A673 (cell line): ENCODE measurements around the gene GSG1L. TPM values are rescaled to one million over a fixed set of nuclear protein-coding genes. Genes with fewer than 3 reads are reported as not detected.

Source experiments
- BruUV-seq: library from RNA; stranded (reverse); fragments of 400-500 nt; replicated peaks from 2 replicates; lab custom pipeline; 2021; lab: Mats Ljungman, UMichigan
- CTCF ChIA-PET: fragments of 300-600 bp; sonication (Branson Sonifier 250); formaldehyde crosslinking; loops from one replicate; lab custom pipeline; 2022; ENCODE audit warnings: antibody characterized with exemption; lab: Charles Lee
- POLR2A ChIA-PET: fragments of 300-600 bp; sonication (Branson Sonifier 250); formaldehyde crosslinking; loops from one replicate; lab custom pipeline; 2022; ENCODE audit warnings: antibody characterized with exemption; ENCODE audit not compliant: low non-redundant PET; lab: Charles Lee
- DNase-seq: peaks from one replicate; pipeline ENCODE4 v3.0.0-alpha.2; 2015; ENCODE audit warnings: low spot score
- H3K27ac ChIP-seq: fragments of 200-600 bp; sonication (generic); 2 replicates; pipeline ENCODE4 v1.5.1; 2016; ENCODE audit warnings: mixed run types, low read depth, mild to moderate bottlenecking, mixed read lengths, antibody characterized with exemption, low read length; ENCODE audit not compliant: poor library complexity, severe bottlenecking
- H3K27me3 ChIP-seq: fragments of 200-600 bp; sonication (generic); replicated peaks from 2 replicates; pipeline ENCODE4 v1.6.1; 2017; ENCODE audit warnings: mixed run types, low read depth, mild to moderate bottlenecking, mixed read lengths, antibody characterized with exemption, low read length; ENCODE audit not compliant: insufficient read depth, poor library complexity
- H3K36me3 ChIP-seq: fragments of 200-600 bp; sonication (generic); 2 replicates; pipeline ENCODE4 v1.6.1; 2016; ENCODE audit warnings: mixed run types, mild to moderate bottlenecking, mixed read lengths, antibody characterized with exemption, low read length; ENCODE audit not compliant: insufficient read depth, poor library complexity, severe bottlenecking
- H3K4me1 ChIP-seq: fragments of 200-600 bp; sonication (generic); 2 replicates; pipeline ENCODE4 v1.6.1; 2017; ENCODE audit warnings: mixed run types, mild to moderate bottlenecking, mixed read lengths, antibody characterized with exemption, low read length; ENCODE audit not compliant: insufficient read depth, poor library complexity, severe bottlenecking
- H3K4me3 ChIP-seq: fragments of 200-600 bp; sonication (generic); 2 replicates; pipeline ENCODE4 v1.5.1; 2016; ENCODE audit warnings: low read depth, mixed run types, mild to moderate bottlenecking, mixed read lengths, low read length; ENCODE audit not compliant: poor library complexity, severe bottlenecking
- H3K9me3 ChIP-seq: fragments of 200-600 bp; sonication (generic); 2 replicates; pipeline ENCODE4 v1.6.1; 2016; ENCODE audit warnings: mixed run types, low read depth, mild to moderate bottlenecking, mixed read lengths, antibody characterized with exemption, low read length; ENCODE audit not compliant: poor library complexity, severe bottlenecking
- EZH2 ChIP-seq: fragments of 200-600 bp; sonication (generic); IDR thresholded peaks from 2 replicates; pipeline ENCODE4 v1.6.1; 2017; ENCODE audit warnings: borderline replicate concordance, low read depth, mild to moderate bottlenecking, mixed read lengths, antibody characterized with exemption, low read length; ENCODE audit not compliant: poor library complexity, severe bottlenecking
- intact Hi-C: fragments of 100-400 bp; cut with micrococcal nuclease; formaldehyde crosslinking; loops from one replicate; pipeline ENCODE4 v1.10.0; 2022; ENCODE audit not compliant: unreplicated experiment
- total RNA-seq: library from RNA; stranded (reverse); gene quantifications from 2 replicates; pipeline ENCODE4 v1.2.3, GENCODE V29; 2021
- TF ChIP-seq, protein P1 (sequence below): fragments of 300-800, 200-600 bp; sonication (generic); conservative IDR thresholded peaks from 2 replicates; pipeline ENCODE4 v1.5.1; 2017; ENCODE audit warnings: low read depth, mild to moderate bottlenecking, antibody characterized with exemption, low read length, moderate library complexity, mixed read lengths

GSG1L gene
- total RNA-seq, 1 experiment from 2014 or later: not detected

DNA sequence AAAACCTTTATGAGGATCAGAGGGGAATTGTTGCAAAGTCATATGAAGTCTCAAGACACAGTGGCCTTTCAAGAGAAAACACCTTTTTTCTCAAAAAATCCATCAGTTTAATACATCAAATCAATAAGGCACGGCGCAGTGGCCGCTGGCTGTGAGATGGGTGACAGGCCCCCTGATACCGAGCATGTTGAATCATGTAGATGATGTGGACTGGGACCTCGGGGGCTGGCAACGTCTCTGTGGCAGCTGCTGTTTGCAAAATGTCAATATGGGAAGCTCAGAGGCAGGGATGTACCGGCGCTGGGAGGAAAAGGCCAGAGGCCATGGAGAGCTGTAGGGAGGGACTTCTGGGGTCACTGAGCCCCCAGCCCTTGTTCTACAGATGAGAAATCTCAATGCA is 169.1 kb downstream of the GSG1L start:
- peaks cover 46% of the 10 kb centered on the region for H3K27me3 ChIP-seq
- TF ChIP-seq EZH2: no peak
- TF ChIP-seq, protein P1, sequence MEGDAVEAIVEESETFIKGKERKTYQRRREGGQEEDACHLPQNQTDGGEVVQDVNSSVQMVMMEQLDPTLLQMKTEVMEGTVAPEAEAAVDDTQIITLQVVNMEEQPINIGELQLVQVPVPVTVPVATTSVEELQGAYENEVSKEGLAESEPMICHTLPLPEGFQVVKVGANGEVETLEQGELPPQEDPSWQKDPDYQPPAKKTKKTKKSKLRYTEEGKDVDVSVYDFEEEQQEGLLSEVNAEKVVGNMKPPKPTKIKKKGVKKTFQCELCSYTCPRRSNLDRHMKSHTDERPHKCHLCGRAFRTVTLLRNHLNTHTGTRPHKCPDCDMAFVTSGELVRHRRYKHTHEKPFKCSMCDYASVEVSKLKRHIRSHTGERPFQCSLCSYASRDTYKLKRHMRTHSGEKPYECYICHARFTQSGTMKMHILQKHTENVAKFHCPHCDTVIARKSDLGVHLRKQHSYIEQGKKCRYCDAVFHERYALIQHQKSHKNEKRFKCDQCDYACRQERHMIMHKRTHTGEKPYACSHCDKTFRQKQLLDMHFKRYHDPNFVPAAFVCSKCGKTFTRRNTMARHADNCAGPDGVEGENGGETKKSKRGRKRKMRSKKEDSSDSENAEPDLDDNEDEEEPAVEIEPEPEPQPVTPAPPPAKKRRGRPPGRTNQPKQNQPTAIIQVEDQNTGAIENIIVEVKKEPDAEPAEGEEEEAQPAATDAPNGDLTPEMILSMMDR: no peak
- CTCF ChIA-PET: no interaction called here
- DNase-seq: no peak
- no peak overlapping the region for H3K4me3 ChIP-seq
- H3K36me3 ChIP-seq: no peaks in the 10 kb centered on the region
- H3K4me1 ChIP-seq: no peaks in the 10 kb centered on the region
- no TSS peak for BruUV-seq
- H3K9me3 ChIP-seq: no peaks in the 10 kb centered on the region
- POLR2A ChIA-PET: no interaction called here
- no peak overlapping the region for H3K27ac ChIP-seq
- intact Hi-C loops: no loop called here

DNA sequence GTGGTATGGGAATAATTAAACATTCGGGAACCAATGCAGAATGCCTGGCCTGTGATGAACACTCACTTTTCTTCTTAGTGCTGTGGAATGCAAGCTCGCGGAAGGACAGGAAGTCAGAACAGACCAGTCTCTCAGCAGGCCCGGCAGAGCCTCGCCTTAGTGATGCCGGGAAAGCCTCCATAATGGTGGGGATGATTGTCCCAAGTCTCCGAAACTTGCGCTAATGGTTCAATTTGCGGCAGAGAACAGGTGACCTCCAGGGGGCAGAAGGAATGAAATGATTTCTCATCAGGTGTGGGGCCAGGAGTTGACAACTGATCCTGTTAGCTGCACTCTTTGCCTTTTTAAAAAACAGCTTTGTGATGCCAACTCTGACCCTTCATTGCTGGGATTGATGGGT is 170.6 kb downstream of the GSG1L start:
- Histone ChIP-seq H3K27me3 (peaks cover 45% of the 10 kb centered on the region), H3K36me3 (no peaks in the 10 kb centered on the region), H3K4me1 (no peaks in the 10 kb centered on the region), H3K27ac (no peak overlapping the region), H3K4me3 (no peak overlapping the region), H3K9me3 (no peaks in the 10 kb centered on the region)
- ChIA-PET CTCF (no interaction called here), POLR2A (no interaction called here)
- TF ChIP-seq, protein P1: no peak
- no peak for TF ChIP-seq EZH2
- no TSS peak for BruUV-seq
- intact Hi-C loops: no loop called here
- DNase-seq: no peak

DNA sequence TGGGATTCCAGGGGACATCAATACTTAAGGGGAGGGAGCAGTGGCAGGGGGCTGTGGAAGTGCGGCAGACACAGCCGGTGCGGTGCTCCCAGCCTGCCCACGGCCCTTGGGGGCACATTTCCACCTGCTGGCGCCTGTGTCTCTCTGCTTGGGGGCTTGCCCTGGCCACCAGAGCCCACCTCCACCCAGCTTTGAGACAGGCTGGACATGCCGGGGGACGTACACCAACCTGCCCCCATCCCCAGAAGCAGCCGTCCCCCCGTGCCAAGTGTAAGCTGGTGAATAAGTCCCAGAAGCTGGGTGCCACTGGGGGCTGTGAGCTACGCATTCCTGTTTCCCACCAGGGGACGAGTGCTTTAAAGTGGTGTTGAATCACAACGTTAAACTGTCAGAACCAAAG is 172.6 kb downstream of the GSG1L start:
- no peak for TF ChIP-seq EZH2
- TF ChIP-seq, protein P1: no peak
- DNase-seq: no peak
- Histone ChIP-seq H3K4me3 (no peak overlapping the region), H3K9me3 (no peaks in the 10 kb centered on the region), H3K27ac (no peak overlapping the region), H3K36me3 (no peaks in the 10 kb centered on the region), H3K27me3 (peaks cover 60% of the 10 kb centered on the region), H3K4me1 (no peaks in the 10 kb centered on the region)
- ChIA-PET CTCF (no interaction called here), POLR2A (no interaction called here)
- no TSS peak for BruUV-seq
- intact Hi-C loops: no loop called here
